LNCAP (cell line): ENCODE measurements around the gene TMEM127.

ENCODE experiments used
- CTCF ChIP-seq: fragments of 450-650 bp; IDR thresholded peaks from 2 replicates; pipeline ENCODE4 v1.5.1; 2017; ENCODE audit warnings: mild to moderate bottlenecking

TMEM127 gene

DNA sequence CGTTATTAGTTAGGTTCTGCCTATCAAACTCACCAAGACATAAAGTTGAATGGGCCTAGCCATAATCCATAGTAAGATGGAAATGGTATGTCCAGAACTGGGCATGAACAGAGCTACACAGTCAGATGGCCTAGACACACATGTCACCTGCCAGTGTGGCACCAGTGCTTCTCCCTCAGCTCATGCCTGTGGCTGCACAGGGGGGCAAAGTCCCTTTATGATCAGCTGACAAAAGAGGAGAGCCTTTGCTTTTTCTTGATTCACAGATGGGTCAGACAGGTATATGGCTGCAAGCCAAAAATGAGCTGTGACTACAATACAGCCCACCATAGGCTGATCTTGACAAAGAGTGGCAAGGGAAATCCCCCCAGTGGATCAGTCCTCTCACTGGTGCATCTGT is 28.9 kb downstream of the TMEM127 start:
- TF ChIP-seq CTCF, result no peak

GRCh38 chr2:96233880-96234316 is 31.9 kb downstream of the TMEM127 start:
- no peak for TF ChIP-seq CTCF

- TF ChIP-seq CTCF, result no peak
Measured at GRCh38 chr2:96233436-96233835, 32.4 kb downstream of the TMEM127 start.

- no peak for TF ChIP-seq CTCF
Measured at GRCh38 chr2:96231316-96231715, 34.5 kb downstream of the TMEM127 start.

GRCh38 chr2:96225016-96225533 is 40.7 kb downstream of the TMEM127 start:
- no peak for TF ChIP-seq CTCF

DNA sequence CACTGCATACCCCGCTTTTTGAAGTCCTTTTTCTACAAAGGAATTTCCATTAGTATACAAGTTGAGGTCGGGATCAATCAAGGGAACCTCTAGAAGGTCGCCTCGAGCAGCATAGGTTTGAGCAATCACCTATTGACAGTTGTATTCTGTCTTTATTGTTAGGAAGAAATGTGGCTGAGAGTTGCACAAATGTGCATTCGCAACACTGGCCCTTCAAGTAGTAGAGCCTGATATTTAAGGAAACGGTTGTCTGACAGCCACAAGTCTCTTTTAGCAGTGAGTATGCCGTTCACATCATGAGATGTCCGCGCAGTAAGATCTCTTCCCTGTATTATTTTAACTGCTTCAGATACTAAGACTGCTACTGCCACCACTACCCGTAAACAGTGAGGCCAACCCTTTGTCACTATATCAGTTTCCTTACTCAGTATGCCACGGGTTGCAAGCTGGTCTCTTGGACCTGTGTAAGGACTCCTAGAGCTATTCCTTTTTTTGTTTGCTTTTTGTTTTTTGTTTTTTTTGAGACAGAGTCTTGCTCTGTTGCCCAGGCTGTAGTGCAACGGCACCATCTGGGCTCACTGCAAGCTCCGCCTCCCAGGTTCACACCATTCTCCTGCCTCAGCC is 47.2 kb downstream of the TMEM127 start:
- no peak for TF ChIP-seq CTCF

DNA sequence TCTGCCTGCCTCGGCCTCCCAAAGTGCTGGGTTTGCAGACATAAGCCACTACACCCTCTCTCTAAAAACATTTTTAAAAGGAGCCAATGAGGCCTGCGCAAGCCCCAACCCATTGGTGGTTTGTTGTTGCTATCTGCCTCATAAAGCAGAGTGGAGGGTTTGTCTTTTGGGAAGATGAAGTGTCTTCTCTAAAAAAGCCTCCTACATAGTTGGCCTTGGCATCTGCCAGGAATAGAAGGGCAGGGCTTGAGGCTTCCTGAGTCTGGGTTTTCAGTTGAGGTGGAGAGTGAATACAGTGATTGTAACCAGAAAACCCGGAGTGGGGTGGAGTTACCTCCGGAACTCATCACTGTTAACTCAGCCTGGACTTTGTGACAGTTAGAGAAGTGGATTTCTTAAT is 51.2 kb downstream of the TMEM127 start:
- TF ChIP-seq CTCF, result no peak

GRCh38 chr2:96213379-96213778 is 52.4 kb downstream of the TMEM127 start:
- TF ChIP-seq CTCF, result no peak
